Measurements from ENCODE around the gene PKD1L1.

GRCh38 chr7:47991270-47991669, 43.0 kb upstream of the PKD1L1 start:
- no peak for TF ChIP-seq GABPA (IDR thresholded peaks at IDR 0.05; ENCODE audit: low read depth)
- TF ChIP-seq TAF1 (IDR thresholded peaks at IDR 0.05; ENCODE audit: borderline replicate concordance, low read depth, low read length): no peak

Measured in SK-N-SH (cell line).